Stimulated activated CD8-positive, alpha-beta memory T cell treated with anti-CD3 and anti-CD28 coated beads, Interleukin-2, amount 100 ng/mL, for 48 hours (primary cell): ENCODE measurements around the gene ANKMY1.

Source experiments
- DNase-seq, 2 donors: peaks; one replicate each; pipeline ENCODE4 v3.0.0-alpha.2; 2020; ENCODE audit warnings: low read depth in 2 of 2

The ANKMY1 gene

DNA sequence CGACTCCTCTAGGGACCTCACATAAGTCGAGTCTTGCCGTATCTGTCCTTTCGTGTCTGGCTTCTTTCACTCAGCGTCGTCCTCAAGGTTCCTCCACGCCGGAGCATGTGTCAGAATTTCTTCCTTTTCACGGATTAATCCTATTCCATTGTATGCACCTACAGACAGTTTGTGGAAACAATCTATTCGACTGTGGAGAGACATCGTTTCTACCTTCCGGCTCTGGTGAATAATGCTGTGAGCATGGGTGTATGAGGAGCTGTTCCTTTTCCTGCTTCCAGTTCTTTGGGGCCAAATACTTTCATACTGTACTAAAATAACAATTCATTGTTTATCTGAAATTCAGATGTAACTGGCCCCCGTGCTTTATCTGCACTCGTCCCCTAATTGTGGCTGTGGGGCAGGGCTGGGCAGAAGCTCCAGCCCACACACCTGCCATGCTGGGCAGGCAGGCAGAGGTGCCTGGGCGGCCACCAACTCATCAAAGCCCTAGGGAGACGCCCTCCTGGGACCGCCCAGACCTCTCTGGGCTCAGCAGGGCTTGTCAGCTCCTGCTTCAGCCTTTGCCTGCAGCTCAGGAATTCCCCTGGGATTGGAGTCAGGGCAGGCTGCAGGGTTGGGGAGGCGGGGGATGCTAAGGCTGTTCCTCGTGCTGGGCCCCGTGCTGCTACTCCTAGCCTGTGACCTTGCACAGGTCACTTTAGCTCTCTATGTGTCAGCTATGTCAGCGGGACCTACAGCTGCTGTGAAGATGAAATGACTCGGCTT lies 107.8 kb downstream of the ANKMY1 start:
- DNase-seq, result no peak

- DNase-seq, result no peak
Measured at GRCh38 chr2:240448387-240449274, 109.2 kb downstream of the ANKMY1 start.

DNA sequence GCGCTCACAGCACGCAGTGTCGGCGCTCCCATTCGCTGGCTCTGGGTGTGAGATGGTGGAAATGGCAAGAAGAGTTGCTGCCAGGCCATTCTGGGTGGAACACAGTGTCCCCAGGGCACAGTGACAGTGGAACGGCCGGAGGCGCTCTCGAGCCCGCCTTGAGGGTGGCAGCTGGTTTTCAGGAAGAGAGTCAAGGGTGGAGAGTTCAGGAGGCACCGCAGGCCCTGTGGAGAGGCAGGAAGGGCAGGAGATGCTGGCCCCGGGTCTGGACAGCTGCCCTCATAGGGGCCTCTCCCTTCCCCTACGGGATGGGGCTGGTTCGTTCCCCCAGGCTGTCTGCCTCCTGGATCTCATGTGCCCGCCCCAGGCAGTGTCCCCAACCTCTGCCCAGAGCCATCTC lies 109.9 kb downstream of the ANKMY1 start:
- DNase-seq, result no peak

DNA sequence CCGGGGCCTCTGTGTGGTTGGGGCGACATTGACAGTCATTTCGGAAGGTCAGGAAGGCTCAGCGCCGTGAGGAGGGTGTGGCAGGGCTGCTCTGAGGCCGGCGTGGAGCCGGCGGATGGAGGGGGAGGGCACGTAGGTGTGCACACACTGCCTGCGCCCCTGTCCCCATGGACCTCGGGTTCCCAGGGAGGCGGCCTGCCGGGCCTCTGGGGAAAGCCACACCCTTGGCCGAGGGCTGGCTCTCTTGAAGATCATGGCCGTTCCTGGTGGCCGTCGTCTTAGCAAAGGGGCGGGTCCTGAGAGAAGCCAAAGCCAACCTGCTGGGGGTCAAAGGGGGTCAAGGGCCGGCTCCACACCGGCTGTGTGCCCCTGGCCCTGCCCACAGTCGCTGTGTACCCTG lies 110.5 kb downstream of the ANKMY1 start:
- no peak for DNase-seq

- no peak for DNase-seq
Measured at GRCh38 chr2:240446664-240447175, 111.1 kb downstream of the ANKMY1 start.

GRCh38 chr2:240445961-240446663 lies 111.7 kb downstream of the ANKMY1 start:
- no peak for DNase-seq

DNA sequence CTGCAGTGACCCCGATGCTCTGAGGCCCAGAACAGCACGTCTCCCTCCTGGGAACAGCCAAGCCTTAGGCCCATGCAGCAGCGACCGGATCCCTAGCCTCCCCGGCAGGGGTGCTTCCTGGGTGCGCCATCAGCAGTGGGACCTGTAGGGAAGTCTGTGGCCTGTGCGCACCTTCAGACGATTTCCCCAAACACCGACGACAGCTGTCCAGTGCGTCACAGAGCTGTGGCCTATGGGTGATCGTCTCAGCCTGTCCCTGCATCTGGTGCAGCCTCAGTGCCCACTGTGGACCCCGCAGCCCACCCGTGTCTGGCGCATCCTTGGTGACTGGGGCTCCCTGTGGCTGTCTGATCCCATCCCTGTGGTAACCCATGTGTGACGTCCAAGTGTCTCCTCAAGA lies 113.3 kb downstream of the ANKMY1 start:
- no peak for DNase-seq

- no peak for DNase-seq
Measured at GRCh38 chr2:240443891-240444301, 113.9 kb downstream of the ANKMY1 start.

DNA sequence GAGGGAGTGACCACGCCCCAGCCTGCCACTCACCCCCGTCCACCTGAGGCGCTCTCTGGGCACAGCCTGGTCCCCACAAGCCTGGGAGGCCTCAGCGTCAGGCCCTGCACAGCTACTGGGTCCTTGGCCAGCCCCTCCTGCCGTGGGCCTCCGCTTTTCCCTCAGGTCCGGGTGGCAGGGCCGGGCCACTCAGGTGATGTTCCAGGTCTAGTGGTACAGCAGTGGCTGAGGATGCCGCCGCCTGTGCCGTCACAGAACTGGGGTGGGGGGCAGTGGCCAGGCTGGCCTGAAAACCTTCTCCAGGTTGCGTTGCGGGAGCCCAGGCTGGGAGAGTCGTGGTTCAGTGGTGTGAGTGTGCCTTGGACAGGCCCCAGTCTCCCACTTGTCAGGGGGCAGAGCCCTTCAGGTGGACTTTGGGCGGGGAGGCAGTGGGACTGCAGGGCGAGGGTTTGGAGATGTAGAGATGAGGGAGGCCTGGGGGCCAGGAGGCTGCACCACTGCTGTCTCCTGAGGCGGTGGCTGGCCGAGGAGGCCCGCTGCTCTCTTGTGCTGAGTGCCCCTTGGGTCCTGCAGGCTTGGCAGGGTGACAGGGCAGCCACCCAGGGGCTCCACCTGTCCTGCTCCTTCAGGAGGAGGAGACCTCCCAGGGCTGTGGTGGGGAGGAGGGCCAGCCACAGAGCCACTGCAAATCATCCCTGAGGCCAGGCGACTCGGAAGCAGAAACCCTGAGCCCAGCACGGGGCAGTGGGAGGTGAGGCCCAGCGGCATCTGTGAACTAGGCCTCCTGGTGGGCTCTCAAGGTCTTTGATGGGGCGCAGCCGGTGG lies 114.7 kb downstream of the ANKMY1 start:
- DNase-seq, result no peak

- no peak for DNase-seq
Measured at GRCh38 chr2:240441993-240442411, 115.8 kb downstream of the ANKMY1 start.

- no peak for DNase-seq
Measured at GRCh38 chr2:240441326-240441992, 116.3 kb downstream of the ANKMY1 start.

- no peak for DNase-seq
Measured at GRCh38 chr2:240440704-240441320, 117.0 kb downstream of the ANKMY1 start.

- no peak for DNase-seq
Measured at GRCh38 chr2:240440251-240440650, 117.5 kb downstream of the ANKMY1 start.

- DNase-seq, result no peak
Measured at GRCh38 chr2:240439698-240440151, 118.1 kb downstream of the ANKMY1 start.

DNA sequence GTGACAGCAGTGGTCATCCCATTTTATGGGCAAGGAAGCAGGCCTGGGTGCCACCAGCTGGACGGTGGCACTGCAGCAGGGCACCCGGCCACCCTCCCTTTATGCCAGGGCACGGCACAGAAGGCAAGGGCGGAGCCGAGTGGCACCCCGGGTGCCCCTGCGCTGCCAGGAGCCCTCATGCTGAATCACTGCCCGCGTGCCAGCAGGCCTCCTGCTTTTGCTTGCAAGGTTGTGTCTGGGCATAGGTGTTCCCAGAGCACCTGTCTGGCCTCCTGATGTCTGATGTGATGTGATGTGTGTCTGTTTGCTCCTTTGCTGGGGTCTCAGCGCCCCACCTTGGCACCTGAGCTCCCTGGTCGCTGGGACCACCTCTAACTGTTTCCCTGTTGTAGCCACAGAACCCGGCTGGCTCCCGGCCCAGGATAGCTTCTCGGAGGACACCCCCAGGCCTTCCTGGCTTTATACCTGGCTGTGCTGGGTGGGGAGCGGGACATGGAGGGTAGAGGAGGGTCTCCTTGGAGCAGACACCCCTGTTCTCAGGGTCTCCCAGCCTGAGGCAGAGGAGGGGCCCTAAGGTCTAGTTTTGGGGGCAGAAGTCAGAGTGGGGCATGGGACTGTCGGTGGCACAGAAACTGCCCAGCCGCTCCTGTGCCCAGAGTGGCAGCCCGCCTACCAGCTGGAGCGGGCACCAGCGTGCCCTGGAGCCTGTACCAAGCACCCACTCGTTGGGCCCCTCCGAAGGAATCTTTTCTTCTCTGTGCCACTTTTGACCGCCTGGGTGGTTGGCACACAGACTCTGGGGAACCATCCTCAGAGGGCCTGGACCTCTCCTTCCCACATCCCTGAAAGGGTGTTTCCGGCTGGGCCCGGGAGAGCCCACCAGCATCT lies 118.7 kb downstream of the ANKMY1 start:
- no peak for DNase-seq

- peak; percentile 49 to 54 for DNase-seq
Measured at GRCh38 chr2:240437861-240438809, 119.7 kb downstream of the ANKMY1 start.

GRCh38 chr2:240437551-240437860 lies 120.3 kb downstream of the ANKMY1 start:
- DNase-seq, result no peak
